Transverse colon (tissue), 4 donors: ENCODE results near the gene FBRS. TPM values are rescaled to one million over a fixed set of nuclear protein-coding genes. Genes with fewer than 3 reads are reported as not detected.

Source experiments
- DNase-seq: peaks from one replicate; pipeline ENCODE4 v3.0.0-alpha.2; 2019
- H3K27ac ChIP-seq, 4 donors: fragments of 200-600 bp; sonication (generic); 2 replicates each; pipeline ENCODE4 v1.5.1; 2016 to 2018; ENCODE audit warnings: inconsistent platforms in 4 of 4
- H3K27me3 ChIP-seq: fragments of 200-600 bp; sonication (generic); 2 replicates; pipeline ENCODE4 v1.5.1; 2017; ENCODE audit warnings: inconsistent platforms
- H3K36me3 ChIP-seq, 4 donors: fragments of 200-600 bp; sonication (generic); 2 replicates each; pipeline ENCODE4 v1.5.1; 2017 to 2019; ENCODE audit warnings: inconsistent platforms in 4 of 4
- H3K4me1 ChIP-seq, 4 donors: fragments of 200-600 bp; sonication (generic); 2 replicates each; pipeline ENCODE4 v1.5.1; 2017 to 2020; ENCODE audit warnings: inconsistent platforms in 4 of 4
- H3K4me3 ChIP-seq, 4 donors: fragments of 200-600 bp; sonication (generic); 1 replicate in 1 of 4; 2 replicates in 3 of 4; pipeline versions ENCODE4 v1.5.1 to v1.6.1; 2017 to 2019; ENCODE audit warnings: inconsistent platforms in 4 of 4
- H3K9me3 ChIP-seq, 2 donors: fragments of 200-600 bp; sonication (generic); 2 replicates each; pipeline ENCODE4 v1.5.1; 2017 to 2019; ENCODE audit warnings: inconsistent platforms in 2 of 2
- EP300 ChIP-seq: sonication (generic); formaldehyde crosslinking; IDR thresholded peaks from one replicate; pipeline ENCODE4 v1.6.1; 2017; ENCODE audit warnings: antibody characterized with exemption, low read depth
- POLR2A ChIP-seq: fragments of 450-650 bp; IDR thresholded peaks from one replicate; pipeline ENCODE4 v1.6.1; 2016; ENCODE audit warnings: antibody characterized with exemption, mild to moderate bottlenecking, moderate library complexity
- POLR2AphosphoS5 ChIP-seq, 3 donors: sonication (generic); formaldehyde crosslinking; IDR thresholded peaks; one replicate each; pipeline ENCODE4 v1.6.1; 2016; ENCODE audit warnings: antibody characterized with exemption in 3 of 3
- WGBS, 2 donors: methylation state at CpG; one replicate each; pipeline ENCODE4 v1.1.5; 2018; ENCODE audit warnings: low coverage in 1 of 2; 5-methylcytosine and 5-hydroxymethylcytosine counted together
- in situ Hi-C, 4 donors: fragments of 200-750 bp; cut with MboI; loops; one replicate each; pipeline versions ENCODE4 v1.15.0 to v1.15.1; 2017; ENCODE audit warnings: low sequenced_read_pairs in 3 of 4, low pct_ligation_motif_present in 1 of 4, low pct_unique_long_range_greater_than_20kb in 1 of 4
- intact Hi-C: fragments of 100-400 bp; cut with DNase I; formaldehyde crosslinking; loops from one replicate; pipeline ENCODE4 v1.15.1; 2023; ENCODE audit warnings: low total_unique reads
- total RNA-seq, 4 donors: library from RNA; depleted of rRNA; stranded (reverse); fragments of >200 nt; gene quantifications; one replicate each; pipeline ENCODE4 v1.1.0, GENCODE V29; 2016
- TF ChIP-seq, protein P1 (sequence below), 5 experiments: fragments of 200-600 bp in 3 of 5; fragments of 450-650 bp in 2 of 5; sonication (generic) in 3 of 5; IDR thresholded peaks; 1 replicate in 2 of 5; 2 replicates in 3 of 5; pipeline ENCODE4 v1.5.1; 2016 to 2017; ENCODE audit warnings: antibody characterized with exemption in 5 of 5, inconsistent platforms in 3 of 5, mild to moderate bottlenecking in 2 of 5, moderate library complexity in 1 of 5

Gene FBRS
- total RNA-seq, 4 donors from 2014 or later, result 54.6 to 114 (median 73.1) TPM

DNA sequence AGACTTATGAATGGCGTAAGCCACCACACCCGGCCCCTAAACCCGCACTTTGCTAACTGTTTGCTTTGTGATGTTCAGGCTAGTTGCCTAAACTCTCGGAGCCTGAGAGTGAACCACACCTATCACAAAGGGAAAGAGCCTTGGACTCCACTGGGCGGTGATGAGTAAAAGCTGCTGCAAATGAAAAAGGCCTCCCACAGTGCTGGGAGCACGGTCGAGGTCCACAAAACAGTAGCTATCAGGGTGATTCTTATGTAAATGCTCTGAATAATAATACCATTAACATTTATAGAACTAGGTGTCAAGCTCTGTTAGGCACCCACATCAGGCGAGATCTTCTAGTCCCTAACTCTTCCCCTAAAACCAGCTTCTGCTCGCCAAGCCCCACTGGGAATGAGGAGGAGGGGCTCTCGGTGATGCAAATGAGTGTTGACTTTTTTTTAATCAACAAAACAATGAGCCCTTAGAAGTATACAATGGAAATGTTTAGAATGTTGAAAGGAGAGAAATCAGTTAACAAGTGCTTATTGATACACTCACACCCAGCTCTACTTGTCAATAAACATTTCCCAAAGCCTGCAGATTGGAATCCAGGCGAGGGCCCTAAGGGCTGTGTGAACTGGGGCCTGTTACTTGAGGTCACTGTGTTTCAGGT, 19.8 kb downstream of the FBRS start:
- Histone ChIP-seq H3K36me3 (no peaks in the 10 kb centered on the region), H3K27ac (no peak overlapping the region), H3K27me3 (no peaks in the 10 kb centered on the region), H3K4me1 (no peaks in the 10 kb centered on the region), H3K4me3 (no peak overlapping the region), H3K9me3 (no peaks in the 10 kb centered on the region)
- DNase-seq, result no peak
- WGBS, 2 donors, result 70 to 75% methylated on average over 4 to 11 of the region's 11 CpGs
- intact Hi-C loops, result no loop called here
- TF ChIP-seq POLR2A (no peak), POLR2AphosphoS5 (IDR thresholded peaks at IDR 0.05) (no peak), EP300 (no peak)
- TF ChIP-seq, protein P1, sequence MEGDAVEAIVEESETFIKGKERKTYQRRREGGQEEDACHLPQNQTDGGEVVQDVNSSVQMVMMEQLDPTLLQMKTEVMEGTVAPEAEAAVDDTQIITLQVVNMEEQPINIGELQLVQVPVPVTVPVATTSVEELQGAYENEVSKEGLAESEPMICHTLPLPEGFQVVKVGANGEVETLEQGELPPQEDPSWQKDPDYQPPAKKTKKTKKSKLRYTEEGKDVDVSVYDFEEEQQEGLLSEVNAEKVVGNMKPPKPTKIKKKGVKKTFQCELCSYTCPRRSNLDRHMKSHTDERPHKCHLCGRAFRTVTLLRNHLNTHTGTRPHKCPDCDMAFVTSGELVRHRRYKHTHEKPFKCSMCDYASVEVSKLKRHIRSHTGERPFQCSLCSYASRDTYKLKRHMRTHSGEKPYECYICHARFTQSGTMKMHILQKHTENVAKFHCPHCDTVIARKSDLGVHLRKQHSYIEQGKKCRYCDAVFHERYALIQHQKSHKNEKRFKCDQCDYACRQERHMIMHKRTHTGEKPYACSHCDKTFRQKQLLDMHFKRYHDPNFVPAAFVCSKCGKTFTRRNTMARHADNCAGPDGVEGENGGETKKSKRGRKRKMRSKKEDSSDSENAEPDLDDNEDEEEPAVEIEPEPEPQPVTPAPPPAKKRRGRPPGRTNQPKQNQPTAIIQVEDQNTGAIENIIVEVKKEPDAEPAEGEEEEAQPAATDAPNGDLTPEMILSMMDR (IDR thresholded peaks at IDR 0.05), result no peak
- in situ Hi-C loops, result no loop called here

DNA sequence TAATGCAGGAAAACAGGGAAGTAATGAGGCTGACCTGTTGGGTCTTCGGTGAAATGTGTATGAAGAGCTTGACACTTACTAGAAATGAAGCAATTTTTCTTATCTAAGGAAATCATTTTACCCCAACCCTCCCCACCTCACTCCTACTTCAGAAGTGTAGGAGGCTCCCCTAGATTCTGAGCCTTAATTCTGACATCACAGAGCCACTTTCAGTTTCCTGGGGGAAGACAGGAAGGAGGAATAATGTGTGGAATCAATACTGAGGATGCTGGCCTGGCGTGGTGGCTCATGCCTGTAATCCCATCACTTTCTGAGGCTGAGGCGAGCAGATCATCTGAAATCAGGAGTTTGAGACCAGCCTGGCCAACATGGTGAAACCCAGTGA, 20.3 kb downstream of the FBRS start:
- Histone ChIP-seq H3K4me3 (no peak overlapping the region), H3K27ac (no peak overlapping the region), H3K27me3 (no peaks in the 10 kb centered on the region), H3K9me3 (no peaks in the 10 kb centered on the region), H3K36me3 (no peaks in the 10 kb centered on the region), H3K4me1 (no peaks in the 10 kb centered on the region)
- 40 to 85% methylated on average over 1 to 3 of the region's 3 CpGs for WGBS, 2 donors
- in situ Hi-C loops, result no loop called here
- DNase-seq, result no peak
- intact Hi-C loops, result no loop called here
- TF ChIP-seq POLR2A, result no peak
- TF ChIP-seq POLR2AphosphoS5 (IDR thresholded peaks at IDR 0.05), result no peak
- TF ChIP-seq, protein P1 (IDR thresholded peaks at IDR 0.05), result no peak
- no peak for TF ChIP-seq EP300

- no peaks in the 10 kb centered on the region for H3K27me3 ChIP-seq
- no peaks in the 10 kb centered on the region for H3K9me3 ChIP-seq
- no peak for TF ChIP-seq POLR2AphosphoS5 (IDR thresholded peaks at IDR 0.05)
- TF ChIP-seq, protein P1 (IDR thresholded peaks at IDR 0.05), result no peak
- no peak for TF ChIP-seq POLR2A
- no peak for TF ChIP-seq EP300
- in situ Hi-C loops (no loop called here), intact Hi-C loops (no loop called here)
- H3K36me3 ChIP-seq, result no peaks in the 10 kb centered on the region
- H3K4me1 ChIP-seq, result no peaks in the 10 kb centered on the region
- no peak for DNase-seq
- H3K27ac ChIP-seq, result no peak overlapping the region
- no peak overlapping the region for H3K4me3 ChIP-seq
- WGBS, 2 donors, result 80% methylated on average over 3 of the region's 3 CpGs; no CpG with 5 or more reads in 1 of the 2 donors
Observed at GRCh38 chr16:30680326-30680725, 22.1 kb downstream of the FBRS start.

GRCh38 chr16:30688701-30689100, 30.5 kb downstream of the FBRS start:
- H3K36me3 ChIP-seq, result no peaks in the 10 kb centered on the region
- H3K4me3 ChIP-seq, result no peak overlapping the region
- 74 to 76% methylated on average over 4 of the region's 4 CpGs for WGBS, 2 donors
- no peaks in the 10 kb centered on the region for H3K27me3 ChIP-seq
- no peaks in the 10 kb centered on the region for H3K9me3 ChIP-seq
- no peak overlapping the region for H3K27ac ChIP-seq
- no peak for TF ChIP-seq EP300
- no peak for TF ChIP-seq POLR2A
- TF ChIP-seq, protein P1 (IDR thresholded peaks at IDR 0.05), result no peak
- TF ChIP-seq POLR2AphosphoS5 (IDR thresholded peaks at IDR 0.05), result no peak
- peaks cover 0 to 2% (median under 1%) of the 10 kb centered on the region in 4 donors for H3K4me1 ChIP-seq
- intact Hi-C loops, result no loop called here
- in situ Hi-C loops, result no loop called here
- no peak for DNase-seq
